GM18498 (cell line): Measurements from ENCODE around the gene EPHB3.
"Not testable (repeated sequence)": the region's sequence is repeated elsewhere in the genome, so short reads cannot be mapped to it uniquely, and the experiment has no call there.

ENCODE experiments used
- ATAC-seq: cut with Tn5 transposase; IDR thresholded peaks from one replicate; pipeline ENCODE4 v1.9.1; 2021; ENCODE audit warnings: mild to moderate bottlenecking, moderate library complexity; ENCODE audit not compliant: unreplicated experiment

EPHB3 gene

GRCh38 chr3:184619787-184620430 is 58.3 kb downstream of the EPHB3 start:
- ATAC-seq, result no peak

- ATAC-seq, result no peak
Measured at GRCh38 chr3:184620475-184621119, 59.0 kb downstream of the EPHB3 start.

- not testable (repeated sequence) for ATAC-seq
Measured at GRCh38 chr3:184622156-184622555, 60.6 kb downstream of the EPHB3 start.

- ATAC-seq, result no peak
Measured at GRCh38 chr3:184626923-184627322, 65.3 kb downstream of the EPHB3 start.

GRCh38 chr3:184629555-184630160 is 68.1 kb downstream of the EPHB3 start:
- ATAC-seq, result no peak

- no peak for ATAC-seq
Measured at GRCh38 chr3:184630861-184631471, 69.4 kb downstream of the EPHB3 start.

- ATAC-seq, result no peak
Measured at GRCh38 chr3:184631472-184631861, 69.9 kb downstream of the EPHB3 start.
